ENCODE measurements around the gene MYF6. TPM values are rescaled to one million over a fixed set of nuclear protein-coding genes. Genes with fewer than 3 reads are reported as not detected.
A peak's percentile ranks its signal among the peaks of the same experiment; 100 is the strongest.

Gene MYF6
- total and polyA plus RNA-seq, 9 of the 15 experiments (the other 6 are each of a cell fraction or from before 2014, with no cell fraction given) = not detected

DNA sequence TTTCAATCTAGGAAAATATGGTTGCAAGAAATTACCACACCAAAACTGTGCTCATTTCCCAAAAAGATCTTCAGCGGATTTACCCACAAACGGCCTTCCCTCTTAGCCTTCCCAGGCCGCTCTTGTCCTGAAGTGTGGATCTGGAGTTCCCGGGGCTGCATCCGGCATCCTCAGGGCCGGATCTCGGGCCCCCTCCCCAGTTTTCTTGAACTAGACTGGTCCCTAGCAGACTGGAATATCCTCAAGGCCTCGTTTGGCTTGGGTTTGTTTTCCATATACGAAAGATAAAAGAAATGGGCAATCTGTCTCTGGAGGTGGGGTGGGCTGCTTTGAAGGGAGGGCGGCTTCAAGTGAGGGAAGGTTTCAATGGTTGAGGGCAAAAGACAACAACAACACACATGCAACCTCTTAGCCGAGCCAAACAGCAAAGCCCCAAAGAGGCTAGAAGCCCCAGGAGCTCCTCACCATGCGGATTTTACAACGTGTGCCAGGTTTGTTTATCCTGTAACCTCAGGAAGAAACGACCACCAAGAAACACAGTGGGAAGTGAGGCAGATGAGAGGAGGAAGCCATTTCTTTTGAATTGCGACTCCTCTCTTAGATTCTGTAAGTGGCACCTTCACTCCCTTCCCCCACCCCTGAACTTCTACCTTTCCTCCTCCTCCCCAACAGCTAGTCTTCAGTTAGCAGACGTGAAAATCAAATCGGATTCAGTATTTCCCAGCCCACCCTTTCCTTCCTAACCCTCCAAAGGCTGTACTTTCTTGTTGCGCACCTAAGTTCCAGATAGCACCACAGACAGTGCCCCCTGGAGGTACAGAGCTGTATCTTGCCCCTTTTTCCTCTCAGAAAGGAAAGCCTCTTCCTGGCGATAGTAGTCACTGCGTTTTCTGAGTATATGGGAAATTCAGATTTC, 2.6 kb downstream of the MYF6 start:
- Histone ChIP-seq H3K36me3 (ENCODE audit: control insufficient read depth, insufficient read depth, low read length) (no peaks in the 10 kb centered on the region), H3K27me3 (ENCODE audit: control insufficient read depth in 2 of 2, insufficient read depth in 2 of 2, low read length in 2 of 2) (no peaks in the 10 kb centered on the region), H3K79me2 (ENCODE audit: control insufficient read depth, insufficient read depth, low read length) (no peaks in the 10 kb centered on the region), H3K9me3 (replicated peaks; ENCODE audit: control insufficient read depth, insufficient read depth, low read depth, low read length) (no peaks in the 10 kb centered on the region), H3K9me1 (ENCODE audit: control insufficient read depth, insufficient read depth, low read length) (no peaks in the 10 kb centered on the region), H3K4me3 (no peak overlapping the region), H3K9ac (ENCODE audit: insufficient read depth in 1 of 2, low read depth in 2 of 2, low read length in 2 of 2) (no peak overlapping the region), H4K20me1 (replicated peaks; ENCODE audit: control insufficient read depth, insufficient read depth, low read length) (no peaks in the 10 kb centered on the region), H3K27ac (ENCODE audit: extremely low read depth, low read depth, low read length) (no peak overlapping the region), H3K4me1 (replicated peaks in 1 of 2; ENCODE audit: control insufficient read depth in 2 of 2, insufficient read depth in 2 of 2, low read length in 2 of 2) (no peaks in the 10 kb centered on the region), H2AFZ (ENCODE audit: low read depth, low read length) (no peak overlapping the region), H3K4me2 (ENCODE audit: insufficient read depth, low read length) (no peak overlapping the region)
- in situ Hi-C loops (cut with MboI) (no loop called here), intact Hi-C loops (cut with micrococcal nuclease) (no loop called here)
- ATAC-seq (no peak), DNase-seq (ENCODE audit: extremely low read depth in 1 of 4, low spot score in 3 of 4) (peak in 1 of 4 experiments; percentile 11), FAIRE-seq (no peak)
- WGBS (ENCODE audit: insufficient coverage, low coverage, missing lambda C conversion rate) = 2% methylated on average over 16 of the region's 20 CpGs
- CTCF ChIA-PET (ENCODE audit: low intra/inter-chr PET ratio) = no interaction called here
- TF ChIP-seq, protein P1, sequence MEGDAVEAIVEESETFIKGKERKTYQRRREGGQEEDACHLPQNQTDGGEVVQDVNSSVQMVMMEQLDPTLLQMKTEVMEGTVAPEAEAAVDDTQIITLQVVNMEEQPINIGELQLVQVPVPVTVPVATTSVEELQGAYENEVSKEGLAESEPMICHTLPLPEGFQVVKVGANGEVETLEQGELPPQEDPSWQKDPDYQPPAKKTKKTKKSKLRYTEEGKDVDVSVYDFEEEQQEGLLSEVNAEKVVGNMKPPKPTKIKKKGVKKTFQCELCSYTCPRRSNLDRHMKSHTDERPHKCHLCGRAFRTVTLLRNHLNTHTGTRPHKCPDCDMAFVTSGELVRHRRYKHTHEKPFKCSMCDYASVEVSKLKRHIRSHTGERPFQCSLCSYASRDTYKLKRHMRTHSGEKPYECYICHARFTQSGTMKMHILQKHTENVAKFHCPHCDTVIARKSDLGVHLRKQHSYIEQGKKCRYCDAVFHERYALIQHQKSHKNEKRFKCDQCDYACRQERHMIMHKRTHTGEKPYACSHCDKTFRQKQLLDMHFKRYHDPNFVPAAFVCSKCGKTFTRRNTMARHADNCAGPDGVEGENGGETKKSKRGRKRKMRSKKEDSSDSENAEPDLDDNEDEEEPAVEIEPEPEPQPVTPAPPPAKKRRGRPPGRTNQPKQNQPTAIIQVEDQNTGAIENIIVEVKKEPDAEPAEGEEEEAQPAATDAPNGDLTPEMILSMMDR (IDR thresholded peaks at IDR 0.05 in 2 of 3, conservative IDR thresholded peaks at IDR 0.05 in 1 of 3; ENCODE audit: insufficient read depth in 2 of 3, low read depth in 1 of 3, low read length in 3 of 3) = 0 out of 6 replicates have a peak, but pooled peaks of 1 of the 3 experiments have one; percentile 29
- TF ChIP-seq, protein P2, sequence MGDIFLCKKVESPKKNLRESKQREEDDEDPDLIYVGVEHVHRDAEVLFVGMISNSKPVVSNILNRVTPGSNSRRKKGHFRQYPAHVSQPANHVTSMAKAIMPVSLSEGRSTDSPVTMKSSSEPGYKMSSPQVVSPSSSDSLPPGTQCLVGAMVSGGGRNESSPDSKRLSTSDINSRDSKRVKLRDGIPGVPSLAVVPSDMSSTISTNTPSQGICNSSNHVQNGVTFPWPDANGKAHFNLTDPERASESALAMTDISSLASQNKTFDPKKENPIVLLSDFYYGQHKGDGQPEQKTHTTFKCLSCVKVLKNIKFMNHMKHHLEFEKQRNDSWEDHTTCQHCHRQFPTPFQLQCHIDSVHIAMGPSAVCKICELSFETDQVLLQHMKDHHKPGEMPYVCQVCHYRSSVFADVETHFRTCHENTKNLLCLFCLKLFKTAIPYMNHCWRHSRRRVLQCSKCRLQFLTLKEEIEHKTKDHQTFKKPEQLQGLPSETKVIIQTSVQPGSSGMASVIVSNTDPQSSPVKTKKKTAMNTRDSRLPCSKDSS (IDR thresholded peaks at IDR 0.05; ENCODE audit: low read depth, partially characterized antibody) = no peak
- POLR2A ChIA-PET = no interaction called here
- BruUV-seq (replicated peaks) = no TSS peak
